Activated CD4-positive, alpha-beta T cell treated with anti-CD3 and anti-CD28 coated beads, Interleukin-2, Interleukin-4, amounts not matched to agents 100 ng/mL and 50 ng/mL, durations not matched to agents 16 hours and 8 hours (primary cell): ENCODE measurements around the gene FOXP1.
"Not testable (repeated sequence)": the region's sequence is repeated elsewhere in the genome, so short reads cannot be mapped to it uniquely, and the experiment has no call there.

Source experiments
- DNase-seq: peaks from one replicate; pipeline ENCODE4 v3.0.0-alpha.2; 2020; ENCODE audit warnings: low spot score

Gene FOXP1

DNA sequence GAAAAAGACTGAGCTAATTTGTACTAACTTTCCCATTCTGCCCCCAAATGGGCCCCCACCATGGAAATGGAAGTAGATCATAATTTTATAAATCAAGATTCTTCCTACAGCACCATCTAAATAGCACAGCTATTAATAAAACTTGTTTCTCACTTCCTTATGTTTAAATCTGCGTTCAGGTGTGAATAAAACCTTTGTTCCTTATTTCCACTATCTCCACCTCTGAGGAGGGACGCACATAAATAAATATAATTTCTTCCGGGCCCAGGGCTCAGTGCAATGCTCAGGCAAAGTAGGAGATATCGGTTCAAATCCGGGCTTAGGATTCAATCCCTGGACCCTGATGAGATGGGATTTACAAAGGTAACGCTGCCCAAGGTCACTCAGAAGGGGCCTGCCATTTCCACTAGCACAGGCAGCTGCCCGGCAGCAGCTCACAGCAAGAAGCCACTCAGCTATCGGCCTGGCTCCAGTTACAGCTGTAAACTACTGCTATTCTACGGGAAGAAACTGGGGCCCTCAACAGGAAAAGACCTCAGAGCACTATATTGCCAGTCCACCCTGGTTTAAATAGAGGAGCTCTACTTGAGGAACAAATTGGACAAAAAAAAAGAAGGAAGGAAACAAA, 52.5 kb downstream of the FOXP1 start:
- no peak for DNase-seq

DNA sequence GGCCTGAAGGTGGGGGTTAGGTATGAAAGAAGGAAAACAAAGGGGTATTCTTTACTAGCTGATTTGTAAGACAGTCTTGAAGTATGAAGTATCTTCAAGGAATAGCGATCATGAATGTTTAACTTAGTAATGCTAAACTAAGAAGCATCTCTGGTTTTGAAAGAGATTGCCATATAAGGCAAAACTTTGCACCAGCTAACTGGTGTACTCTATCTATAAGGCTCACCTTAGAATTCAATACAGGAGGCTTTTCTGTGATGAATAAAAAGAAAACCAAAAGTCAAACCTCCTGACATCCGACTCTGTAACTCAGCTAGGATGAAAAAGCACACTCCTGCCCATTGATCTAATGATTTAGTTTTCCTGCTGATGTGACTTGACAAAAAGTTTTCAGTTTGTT, 54.7 kb downstream of the FOXP1 start:
- peak; percentile 41 for DNase-seq

DNA sequence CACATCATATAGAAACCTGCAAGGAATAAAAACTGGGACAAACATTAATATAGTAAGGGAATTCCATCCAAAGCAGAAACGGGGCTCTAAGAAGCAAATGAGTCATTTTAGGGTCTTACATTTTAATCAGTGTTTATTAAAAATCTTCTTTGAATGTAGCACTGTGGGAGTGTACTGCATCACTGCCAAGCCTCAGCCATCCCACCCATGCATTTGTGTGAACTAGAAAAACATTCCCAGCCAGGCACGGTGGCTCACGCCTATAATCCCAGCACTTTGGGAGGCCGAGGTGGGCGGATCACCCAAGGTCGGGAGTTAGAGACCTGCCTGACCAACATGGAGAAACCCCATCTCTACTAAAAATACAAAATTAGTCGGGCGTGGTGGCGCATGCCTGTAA, 57.1 kb downstream of the FOXP1 start:
- not testable (repeated sequence) for DNase-seq

DNA sequence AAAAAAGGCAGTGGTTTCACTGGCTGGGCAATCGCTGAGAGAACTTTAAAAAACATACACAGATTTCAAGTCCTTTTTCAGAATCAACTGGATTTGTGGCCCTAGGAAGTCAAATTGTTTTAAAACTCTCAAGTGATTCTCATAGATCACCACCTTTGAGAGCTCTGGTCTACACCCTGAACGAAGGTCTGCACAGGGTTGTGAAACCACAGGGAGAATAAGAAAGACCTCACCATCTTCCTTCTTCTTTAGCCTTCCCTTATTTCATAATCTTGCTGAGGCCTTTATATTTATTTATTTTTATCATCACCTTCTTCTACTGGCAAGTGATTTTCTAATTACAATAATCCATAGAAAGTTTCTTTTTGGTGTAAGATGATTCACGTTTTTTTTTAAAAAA, 58.1 kb downstream of the FOXP1 start:
- DNase-seq: no peak

DNA sequence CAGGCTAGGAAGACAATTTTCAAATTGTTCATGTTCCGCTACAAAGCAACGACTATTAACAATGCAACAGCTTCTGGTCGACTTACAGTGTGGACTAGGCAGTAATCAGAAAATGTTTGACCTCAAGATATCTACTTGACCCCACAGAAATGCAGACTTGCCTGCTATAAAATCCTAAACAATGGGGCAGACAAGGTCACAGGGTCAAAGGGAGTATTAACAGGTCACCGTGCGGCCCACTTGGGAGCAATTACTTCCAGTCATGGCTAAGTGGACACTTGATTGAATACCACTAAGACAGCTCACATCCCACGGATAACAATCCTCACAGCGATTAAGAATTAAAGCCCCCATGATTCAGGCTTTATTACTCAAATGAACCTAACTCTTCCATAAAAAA, 58.9 kb downstream of the FOXP1 start:
- DNase-seq: no peak

DNA sequence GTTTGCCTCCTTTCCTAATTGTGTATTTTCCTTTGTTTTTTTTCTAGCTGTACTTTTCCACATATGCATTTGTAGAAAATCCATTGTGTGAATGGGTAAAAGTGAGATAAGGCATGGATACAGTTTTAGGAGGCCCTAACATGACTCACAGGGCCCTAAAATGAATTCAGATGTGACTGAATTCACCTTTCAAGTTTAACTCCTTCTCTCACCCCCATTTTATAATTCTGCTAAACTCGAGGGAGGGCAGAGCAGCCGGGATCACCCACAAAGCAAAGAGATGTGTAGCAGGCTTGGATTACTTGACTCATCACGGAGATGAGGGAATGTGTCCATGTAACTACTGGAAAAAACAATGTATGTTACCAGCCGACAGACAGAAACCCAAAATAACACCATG, 59.9 kb downstream of the FOXP1 start:
- no peak for DNase-seq

DNA sequence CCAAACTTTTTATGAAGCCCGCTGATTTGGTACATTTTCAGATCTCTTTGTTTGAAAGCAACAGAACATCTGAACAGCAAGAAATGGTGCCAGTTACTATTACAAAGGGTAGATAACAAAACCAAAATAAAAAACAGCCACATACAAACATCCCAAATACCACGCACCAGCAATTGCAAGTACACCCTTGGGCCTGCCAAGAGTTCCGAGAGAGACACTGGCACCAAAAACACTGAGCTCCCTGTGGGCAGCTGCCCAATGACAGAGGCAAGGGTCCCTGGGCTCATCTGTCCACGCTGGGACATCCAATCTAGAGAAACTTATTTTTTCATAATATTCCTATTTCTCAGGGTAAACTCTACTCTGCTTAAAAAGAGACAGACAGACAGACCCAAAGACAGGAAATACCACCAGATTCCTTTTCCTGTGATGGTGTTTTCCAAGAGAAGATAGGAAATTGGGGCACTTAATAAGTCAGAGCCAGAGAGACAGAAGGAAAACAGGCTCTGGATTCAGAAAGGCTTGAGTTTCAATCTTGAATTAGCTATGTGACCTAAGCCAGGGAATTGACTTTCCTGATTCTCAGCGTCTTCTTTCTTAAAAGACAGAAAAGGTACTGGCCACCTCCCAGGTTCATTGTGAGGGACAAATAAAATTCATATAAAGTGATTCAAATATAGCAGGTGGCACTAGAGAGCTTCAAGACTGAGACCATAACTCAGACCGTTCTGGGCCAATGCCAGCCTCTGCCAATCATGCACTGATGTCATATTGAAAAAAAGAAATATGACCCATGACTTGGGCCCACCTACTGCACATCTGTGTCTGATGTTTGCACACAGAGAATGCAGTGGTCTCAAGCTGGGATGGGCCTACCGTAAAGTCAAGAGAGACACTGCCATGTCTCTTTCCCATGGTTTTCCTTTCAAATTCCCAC, 61.3 kb downstream of the FOXP1 start:
- no peak for DNase-seq

DNA sequence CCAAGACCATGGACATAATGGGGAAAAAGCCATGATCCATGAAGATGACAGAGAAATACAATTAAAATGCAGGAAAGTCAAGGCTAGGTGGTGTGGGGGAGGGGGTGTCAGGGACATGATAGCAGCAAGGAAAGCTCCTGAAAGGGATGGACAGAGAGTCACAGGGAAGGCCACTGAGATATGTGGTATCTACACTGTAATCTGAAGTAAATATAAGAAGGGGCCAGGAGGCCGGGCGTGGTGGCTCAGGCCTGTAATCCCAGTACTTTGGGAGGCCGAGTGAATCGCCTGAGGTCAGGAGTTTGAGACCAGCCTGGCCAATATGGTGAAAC, 62.5 kb downstream of the FOXP1 start:
- DNase-seq: no peak

DNA sequence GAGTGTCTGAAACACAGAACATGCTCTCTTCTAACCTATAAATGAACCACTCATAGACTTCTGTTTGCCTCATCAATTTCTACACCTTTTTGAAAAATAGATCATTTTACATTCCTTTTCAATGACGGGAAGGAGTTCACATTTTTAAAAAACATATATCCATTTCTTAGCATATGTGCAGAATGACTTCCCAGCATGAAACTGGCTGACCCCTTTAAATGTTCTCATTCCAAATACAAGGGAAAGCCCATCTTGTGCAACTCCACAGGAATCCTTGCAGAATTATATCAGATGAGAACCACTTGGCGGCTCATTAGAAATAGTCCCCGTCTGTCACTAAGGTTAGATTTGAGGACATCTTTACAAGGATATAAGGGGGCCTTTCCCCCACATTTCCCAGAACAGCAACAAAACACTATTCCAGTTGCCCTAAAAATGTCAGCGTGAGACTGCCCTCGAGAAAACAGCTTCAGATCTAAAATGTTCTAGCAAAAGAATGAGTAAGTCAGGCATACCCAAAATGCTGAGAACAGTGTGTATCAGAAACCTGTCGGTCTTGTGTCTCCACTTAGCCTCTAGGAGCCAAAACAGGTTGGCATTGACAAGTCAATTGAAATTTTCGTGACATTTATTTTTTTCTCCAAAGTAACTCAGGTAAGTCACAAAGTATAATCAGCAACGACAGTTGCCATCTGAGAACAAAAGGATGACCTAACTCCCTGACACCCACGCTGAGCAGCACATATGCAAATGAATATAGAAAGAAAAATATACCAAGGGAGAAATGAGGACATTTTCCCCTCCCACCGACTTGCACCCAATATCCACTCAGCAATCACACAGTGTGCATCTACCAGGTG, 63.1 kb downstream of the FOXP1 start:
- DNase-seq: no peak

DNA sequence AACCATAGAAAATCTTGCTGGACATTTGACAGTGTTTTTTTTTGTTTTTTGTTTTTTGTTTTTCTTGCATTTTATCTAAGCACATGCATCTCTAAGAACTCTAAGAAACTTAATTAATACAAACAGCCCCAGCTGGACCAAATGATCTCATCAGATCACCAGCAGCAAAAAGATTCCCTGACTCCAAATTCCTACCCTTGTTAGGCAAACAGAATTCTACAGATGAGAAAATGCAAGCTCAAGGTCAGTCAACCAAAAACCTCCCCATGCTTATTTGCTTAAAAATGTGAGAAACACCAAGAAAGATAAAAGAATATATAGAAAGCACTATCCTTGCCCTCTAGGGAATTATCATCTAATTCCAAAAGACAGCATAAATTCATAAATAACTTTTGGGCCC, 65.4 kb downstream of the FOXP1 start:
- DNase-seq: no peak

DNA sequence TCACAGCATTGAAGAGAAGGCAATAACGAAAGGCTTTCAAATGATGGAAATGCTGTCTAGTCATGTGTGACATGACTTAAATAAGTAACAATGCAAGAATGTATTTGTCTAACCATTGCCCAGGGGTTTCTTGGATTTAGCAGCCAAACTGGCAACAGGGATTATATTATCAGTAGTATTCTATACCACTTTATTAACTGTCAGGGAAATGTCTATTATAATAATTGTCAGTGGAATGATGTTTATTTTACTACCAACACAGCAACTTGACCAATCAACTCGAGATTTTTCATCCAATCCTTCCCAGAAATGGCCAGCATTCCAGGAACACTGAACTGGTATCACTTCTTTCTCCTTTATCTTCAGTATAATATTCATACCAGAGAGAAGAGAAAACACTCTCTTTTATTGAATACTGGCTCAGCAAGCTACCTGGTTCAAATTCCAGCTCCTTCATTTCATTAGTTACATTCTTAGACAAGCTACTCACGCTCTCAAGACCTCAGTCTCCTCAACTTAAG, 66.2 kb downstream of the FOXP1 start:
- no peak for DNase-seq

DNA sequence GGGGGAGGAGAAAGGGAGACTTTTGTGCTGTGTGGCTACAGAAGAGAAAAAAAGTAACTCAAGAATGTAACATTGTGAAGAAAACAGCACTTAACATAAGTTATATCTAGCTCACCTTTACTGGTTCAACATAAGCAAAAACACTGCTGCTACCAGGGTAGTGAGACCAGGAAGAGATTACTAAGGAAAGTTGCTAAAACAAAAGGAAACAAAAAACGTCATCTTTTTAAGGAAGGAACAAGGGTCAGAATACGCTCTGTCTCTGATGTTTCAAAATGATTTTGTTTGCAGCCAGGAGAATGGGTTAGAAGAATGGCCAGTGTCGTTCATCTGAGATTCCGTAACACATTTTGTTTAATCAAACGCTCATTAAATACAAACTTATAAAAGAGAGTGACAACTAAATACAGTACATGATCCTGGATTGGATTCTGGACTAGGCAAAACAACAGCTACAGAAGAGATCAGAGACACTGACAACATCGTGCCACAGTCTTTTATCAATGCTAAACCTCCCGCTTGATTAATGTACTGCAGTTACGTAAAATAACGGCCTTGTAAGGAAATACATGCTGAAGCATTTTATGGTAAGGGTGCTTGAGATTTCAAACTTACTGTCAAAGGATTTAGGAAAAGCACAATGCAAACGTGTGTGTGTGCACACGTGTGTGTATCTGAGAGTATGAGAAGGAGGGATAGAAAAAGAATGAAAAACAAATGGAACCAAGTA, 67.7 kb downstream of the FOXP1 start:
- no peak for DNase-seq

DNA sequence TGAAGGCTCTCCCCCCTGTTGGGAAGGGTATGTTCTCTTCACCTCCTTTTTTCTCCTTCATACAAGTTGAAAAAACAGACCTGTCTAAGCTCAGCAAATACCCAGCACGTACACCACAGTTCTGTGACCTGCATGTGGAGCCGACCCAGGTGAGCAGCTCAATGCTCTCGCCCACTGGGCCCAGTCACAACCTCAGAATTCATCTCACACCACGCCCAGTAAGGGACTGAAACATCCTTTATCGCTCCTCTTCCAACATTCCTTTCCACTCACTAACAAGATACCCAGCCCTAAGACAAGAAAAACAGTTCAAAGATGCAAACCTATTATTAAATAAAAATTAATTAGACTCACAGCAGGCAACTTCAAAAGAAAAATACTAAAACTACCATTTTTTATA, 68.9 kb downstream of the FOXP1 start:
- DNase-seq: no peak

DNA sequence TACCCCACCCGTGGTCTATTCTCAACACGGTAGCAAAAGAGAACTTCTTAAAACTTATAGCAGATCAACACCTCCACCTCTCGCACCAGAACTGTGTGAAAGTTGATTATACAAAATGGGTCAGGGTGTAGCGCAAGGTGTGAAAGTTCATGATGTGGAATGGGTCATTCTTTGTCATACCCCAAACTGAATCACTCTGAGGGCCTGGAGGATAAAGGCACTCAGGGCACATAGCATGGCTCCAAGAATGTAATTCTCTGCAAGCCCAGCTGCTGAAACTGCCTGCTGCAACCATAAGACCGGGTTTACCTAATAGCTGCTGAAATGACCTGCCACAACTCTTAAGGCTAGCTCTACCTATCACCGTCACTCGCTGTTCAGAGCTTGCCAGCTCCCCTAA, 70.0 kb downstream of the FOXP1 start:
- DNase-seq: no peak

DNA sequence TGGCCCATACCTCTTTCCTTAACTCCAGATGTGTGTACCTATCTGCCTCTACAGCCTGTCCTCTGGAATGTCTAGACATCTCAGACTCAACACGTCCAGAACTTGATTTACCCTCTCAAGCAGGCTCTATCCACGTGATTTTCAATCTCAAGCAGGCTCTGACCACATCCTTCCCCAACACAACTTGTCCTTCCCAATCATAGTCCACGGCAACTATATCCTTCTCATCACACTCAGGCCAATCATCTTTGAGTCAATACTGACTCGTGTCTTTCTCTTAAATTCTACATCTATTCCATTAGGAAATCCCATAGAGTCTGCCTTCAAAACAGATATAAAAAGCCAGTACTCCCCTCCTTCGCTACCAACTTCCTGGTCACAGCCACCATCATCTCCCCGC, 70.4 kb downstream of the FOXP1 start:
- DNase-seq: no peak

DNA sequence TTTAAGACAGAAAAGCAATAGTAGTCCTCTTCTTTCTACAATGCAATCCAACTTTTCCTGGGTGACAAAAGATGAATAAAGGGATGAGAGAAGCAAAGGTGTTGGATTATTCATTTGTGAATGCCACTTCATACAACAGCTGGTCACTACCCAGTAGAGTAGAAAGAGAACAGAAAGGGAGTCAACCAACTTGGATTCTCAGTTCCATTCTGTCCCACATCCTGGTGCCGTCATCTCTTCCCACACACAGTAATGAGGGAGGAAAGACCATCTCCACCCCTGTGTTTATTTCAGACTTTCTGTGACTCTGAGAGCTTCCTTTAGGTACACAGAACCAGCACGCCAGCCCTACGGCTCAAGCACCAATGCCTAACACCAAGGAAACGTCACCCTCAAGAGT, 71.0 kb downstream of the FOXP1 start:
- DNase-seq: no peak

DNA sequence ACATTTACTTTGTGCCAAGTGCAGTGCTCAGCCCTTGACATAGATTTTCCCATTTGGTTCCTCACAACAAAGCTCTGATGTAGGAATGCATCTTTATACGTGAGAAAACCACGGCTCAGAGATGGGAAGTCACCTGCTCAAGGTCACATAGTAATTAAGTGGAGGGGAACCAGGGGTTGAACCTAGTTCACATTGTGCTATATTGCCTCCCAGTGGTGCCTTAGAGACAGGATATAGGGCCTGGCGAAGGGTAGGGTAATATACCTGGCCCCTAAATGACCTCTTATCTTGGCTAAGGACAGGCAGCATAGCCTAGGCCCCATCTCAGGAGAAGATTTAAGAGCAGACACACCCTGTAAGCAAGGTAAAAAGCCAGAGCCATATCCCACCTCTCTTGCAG, 71.5 kb downstream of the FOXP1 start:
- DNase-seq: peak; percentile 24

DNA sequence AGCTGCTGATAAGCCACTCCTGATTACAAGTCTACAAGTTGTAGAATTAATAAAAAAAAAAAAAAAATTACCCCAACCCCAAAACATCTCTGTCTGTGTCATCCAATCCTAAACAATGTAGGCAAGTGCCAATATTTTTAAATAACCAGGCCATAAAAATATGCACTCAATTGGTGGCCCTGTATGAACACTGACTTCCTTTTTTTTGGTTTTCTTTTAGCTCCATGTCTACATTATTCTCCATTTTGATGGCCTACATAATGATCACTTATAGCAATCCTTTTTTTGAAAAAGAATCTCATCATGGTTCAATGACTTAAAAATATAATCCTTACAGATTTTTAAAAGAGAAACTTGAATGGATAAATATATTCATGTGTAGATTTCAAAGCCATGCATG, 72.1 kb downstream of the FOXP1 start:
- DNase-seq: no peak

DNA sequence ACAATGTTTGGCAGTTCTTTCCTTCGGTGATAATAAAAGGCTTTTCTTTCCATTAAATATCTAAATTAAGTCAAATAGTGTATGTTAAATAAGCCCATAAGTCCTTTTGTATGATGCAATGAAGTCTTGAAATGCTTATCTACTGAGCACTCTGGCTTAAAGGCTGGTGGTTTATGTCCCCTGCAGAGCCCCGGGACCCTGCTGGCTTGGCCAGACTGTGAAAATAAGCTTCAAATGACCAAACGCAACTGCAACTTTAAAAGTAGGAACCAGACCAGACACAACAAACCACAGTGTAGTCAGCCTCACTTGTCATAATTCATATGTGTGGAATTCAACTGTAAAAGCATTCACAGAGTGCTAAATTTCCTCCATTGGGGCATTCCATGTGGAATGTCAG, 72.5 kb downstream of the FOXP1 start:
- DNase-seq: no peak

DNA sequence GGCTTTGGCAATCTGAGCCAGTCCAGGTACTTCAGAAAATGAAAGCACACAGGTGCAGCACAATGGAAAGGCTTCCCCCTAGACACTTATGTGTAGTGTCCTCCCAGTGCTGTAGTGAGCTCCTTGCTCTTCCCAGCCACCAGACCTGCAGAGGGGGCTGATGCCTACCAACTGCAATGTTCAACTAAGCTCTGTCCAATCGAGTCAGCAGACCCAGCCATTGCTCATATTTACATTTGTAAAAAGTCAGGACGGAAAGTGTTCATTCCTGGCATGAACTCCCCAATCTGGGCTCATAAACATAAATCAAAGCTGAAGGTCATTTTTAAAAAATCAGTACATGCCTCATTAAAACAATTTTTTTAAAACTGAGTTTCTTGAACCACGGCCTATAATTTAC, 73.0 kb downstream of the FOXP1 start:
- DNase-seq: no peak

DNA sequence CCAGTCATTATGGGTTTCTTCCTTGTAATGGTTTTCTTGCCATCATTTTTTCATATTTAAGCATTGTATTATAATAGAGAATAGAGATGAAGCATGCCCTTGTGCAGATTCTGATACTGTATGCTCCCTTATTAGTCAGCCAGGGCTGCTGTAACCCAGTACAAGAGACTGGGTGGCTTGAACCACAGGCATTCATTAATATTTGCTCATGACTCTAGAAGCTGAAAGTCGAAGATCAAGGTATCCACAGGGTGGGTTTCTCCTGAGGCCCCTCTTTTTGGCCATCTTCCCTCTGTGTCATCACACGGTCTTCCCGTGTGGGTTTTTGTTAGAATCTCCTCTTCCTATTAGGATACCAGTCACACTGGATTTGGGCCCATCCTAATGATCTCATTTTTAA, 74.5 kb downstream of the FOXP1 start:
- DNase-seq: no peak

DNA sequence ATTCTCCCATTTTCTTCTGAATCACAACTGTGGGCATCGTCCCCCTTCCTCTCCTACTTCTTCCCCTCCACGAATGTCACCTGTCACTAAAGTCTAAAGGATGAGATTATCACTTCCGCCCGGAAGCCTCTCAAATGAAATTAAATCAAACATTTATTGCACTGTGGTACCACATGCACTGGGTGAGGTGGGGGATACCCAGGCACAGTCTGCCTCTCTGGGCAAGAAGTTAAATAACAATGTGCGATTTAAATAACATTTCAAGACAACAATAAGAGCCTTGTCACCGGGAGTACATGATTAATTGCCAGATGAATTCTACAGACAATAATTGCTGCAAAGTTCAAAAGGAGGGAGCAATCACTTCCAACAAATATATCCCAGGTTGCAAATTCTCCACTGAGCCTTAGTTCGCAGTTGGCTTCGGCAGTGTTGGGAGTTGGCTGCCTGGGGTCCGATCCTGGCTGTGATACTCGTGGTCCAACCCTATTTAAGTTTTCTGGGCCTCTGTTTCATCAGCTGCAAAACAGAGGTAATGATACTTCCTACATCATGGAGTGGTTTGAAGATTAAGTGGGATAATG, 77.7 kb downstream of the FOXP1 start:
- no peak for DNase-seq
